ENCODE data around the gene EXD2. TPM values are rescaled to one million over a fixed set of nuclear protein-coding genes. Genes with fewer than 3 reads are reported as not detected.

Gene EXD2
- total and polyA plus RNA-seq, 10 of the 15 experiments (the other 5 are each of a cell fraction or from before 2014, with no cell fraction given): 1.0 to 12.4 (median 4.6) TPM

GRCh38 chr14:69199786-69200185, 8.5 kb downstream of the EXD2 start (continued):
- no peak for TF ChIP-seq GABPA (IDR thresholded peaks at IDR 0.05; ENCODE audit: low read depth)
- TF ChIP-seq GATAD2B (conservative IDR thresholded peaks at IDR 0.05; ENCODE audit: low read depth): no peak
- no peak for TF ChIP-seq KLF5 (IDR thresholded peaks at IDR 0.05; ENCODE audit: partially characterized antibody)
- no peak for TF ChIP-seq RCOR1 (conservative IDR thresholded peaks at IDR 0.05; ENCODE audit: low read depth, low read length)
- TF ChIP-seq ELK1 (IDR thresholded peaks at IDR 0.05; ENCODE audit: low read depth, low read length): no peak

- POLR2A ChIA-PET: no interaction called here
- TF ChIP-seq CREM (IDR thresholded peaks at IDR 0.05; ENCODE audit: low read depth) (no peak), ESRRA (IDR thresholded peaks at IDR 0.05; ENCODE audit: low read length) (no peak), TBL1XR1 (IDR thresholded peaks at IDR 0.05; ENCODE audit: low read depth, low read length) (no peak), IKZF2 (IDR thresholded peaks at IDR 0.05) (no peak)
- no peaks in the 10 kb centered on the region for H3K79me2 ChIP-seq (ENCODE audit: control insufficient read depth, insufficient read depth, low read length)
- intact Hi-C loops (cut with micrococcal nuclease; ENCODE audit: unreplicated experiment): no loop called here
- in situ Hi-C loops (cut with MboI): no loop called here
- H3K36me3 ChIP-seq (ENCODE audit: control insufficient read depth in 2 of 2, insufficient read depth in 2 of 2, low read length in 1 of 2): no peaks in the 10 kb centered on the region
- RAD21 ChIA-PET (ENCODE audit: unreplicated experiment): no interaction called here
- H3K4me2 ChIP-seq (ENCODE audit: control insufficient read depth, insufficient read depth): no peak overlapping the region
- H3K27me3 ChIP-seq (replicated peaks in 1 of 2; ENCODE audit: control insufficient read depth in 2 of 2, insufficient read depth in 2 of 2, low read length in 1 of 2): no peaks in the 10 kb centered on the region
- SMC1A ChIA-PET (ENCODE audit: uncharacterized antibody, unreplicated experiment): no interaction called here
- CTCF ChIA-PET: no interaction called here
- no peak overlapping the region for H2AFZ ChIP-seq (ENCODE audit: control insufficient read depth, low read depth, low read length)
- H3K27ac ChIP-seq (ENCODE audit: control insufficient read depth, insufficient read depth): no peak overlapping the region
- no peaks in the 10 kb centered on the region for H3K9me3 ChIP-seq (replicated peaks; ENCODE audit: control insufficient read depth, insufficient read depth, low read length)
- FAIRE-seq: no peak
- no peak for ATAC-seq
- no peaks in the 10 kb centered on the region for H4K20me1 ChIP-seq (ENCODE audit: control insufficient read depth, insufficient read depth)
- H3K4me1 ChIP-seq (ENCODE audit: control insufficient read depth, insufficient read depth, low read length): peaks cover 5% of the 10 kb centered on the region; the same call in 1 of the 2 replicates
- H3K4me3 ChIP-seq: no peak overlapping the region
- H3K9ac ChIP-seq (ENCODE audit: control insufficient read depth, insufficient read depth, low read length): no peak overlapping the region
- DNase-seq (ENCODE audit: low read depth, low spot score): no peak
- no TSS peak for BruUV-seq (replicated peaks)
Observed at GRCh38 chr14:69204753-69205152, 13.5 kb downstream of the EXD2 start.
